K562 (cell line): ENCODE measurements around the gene EVI5. TPM values are rescaled to one million over a fixed set of nuclear protein-coding genes. Genes with fewer than 3 reads are reported as not detected.
A peak's percentile ranks its signal among the peaks of the same experiment; 100 is the strongest.

ENCODE experiments used
- ETV1 ChIP-seq: fragments of 450-650 bp; conservative IDR thresholded peaks from 2 replicates; pipeline ENCODE4 v1.6.1; 2016; ENCODE audit warnings: missing genetic modification characterization, control low read depth, low read depth, missing compliant biosample characterization
- HDAC6 ChIP-seq: IDR thresholded peaks from 2 replicates; pipeline ENCODE4 v1.6.1; 2012; ENCODE audit warnings: low read depth, mild to moderate bottlenecking, control low read depth, inconsistent platforms, low read length, moderate library complexity
- HDAC8 ChIP-seq: fragments of 450-650 bp; IDR thresholded peaks from 2 replicates; pipeline ENCODE4 v1.6.1; 2016; ENCODE audit warnings: mild to moderate bottlenecking, missing genetic modification characterization, moderate library complexity, missing compliant biosample characterization
- HEY1 ChIP-seq: fragments of 250-450 bp; sonication (Bioruptor Pico); IDR thresholded peaks from 2 replicates; pipeline ENCODE4 v1.5.0; 2020; ENCODE audit warnings: mild to moderate bottlenecking, moderate library complexity, borderline replicate concordance
- MCM5 ChIP-seq: fragments of 450-650 bp; IDR thresholded peaks from 2 replicates; pipeline ENCODE4 v1.6.1; 2016; ENCODE audit warnings: low read depth
- NFIC ChIP-seq: fragments of 450-650 bp; IDR thresholded peaks from 2 replicates; pipeline ENCODE4 v1.6.1; 2017; ENCODE audit warnings: mild to moderate bottlenecking, inconsistent platforms
- SMAD3 ChIP-seq: fragments of 450-650 bp; formaldehyde crosslinking; conservative IDR thresholded peaks from 2 replicates; pipeline ENCODE4 v1.4.0; 2020; ENCODE audit warnings: mild to moderate bottlenecking
- SNIP1 ChIP-seq: fragments of 450-650 bp; IDR thresholded peaks from 2 replicates; pipeline ENCODE4 v1.7.1; 2017; ENCODE audit warnings: low read depth, mild to moderate bottlenecking
- THRAP3 ChIP-seq: fragments of 450-650 bp; IDR thresholded peaks from 2 replicates; pipeline ENCODE4 v1.6.1; 2016; ENCODE audit warnings: mild to moderate bottlenecking, inconsistent platforms, borderline replicate concordance
- XRCC5 ChIP-seq: fragments of 200-400 bp; formaldehyde crosslinking; IDR thresholded peaks from 2 replicates; pipeline ENCODE4 v1.6.1; 2017; ENCODE audit warnings: low read depth, mild to moderate bottlenecking, low read length
- ZNF224 ChIP-seq: sonication (generic); formaldehyde crosslinking; IDR thresholded peaks from 2 replicates; pipeline ENCODE4 v1.8.0; 2022; ENCODE audit warnings: mild to moderate bottlenecking, missing genetic modification reagents
- ZNF584 ChIP-seq: fragments of 200-800 bp; sonication (Bioruptor generic); IDR thresholded peaks from 2 replicates; pipeline ENCODE4 v1.6.1; 2016; ENCODE audit warnings: low read depth, mild to moderate bottlenecking, missing genetic modification characterization, missing compliant biosample characterization
- polyA plus RNA-seq, 8 experiments: library from polyadenylated mRNA; depleted of rRNA in 4 of 8; stranded (reverse) in 5 of 8; unstranded in 3 of 8; fragments of >200 nt; fragmentation: Nextera tagmentation in 2 of 8; fragmentation: Illumina TruSeq in 1 of 8; extraction: Ambion mirVana in 2 of 8; extraction: Trizol in 1 of 8; gene quantifications; 2 replicates each; pipeline versions ENCODE4 v1.2.1 to v1.2.3, GENCODE V29; 2011 to 2014; ENCODE audit warnings: inconsistent platforms in 1 of 8, missing spikeins in 1 of 8
- total RNA-seq, 7 experiments: library from RNA; depleted of rRNA in 6 of 7; stranded (reverse); fragments of >200 nt in 6 of 7; fragmentation: Illumina TruSeq in 2 of 7; extraction: Trizol in 2 of 7; gene quantifications; 2 replicates each; pipeline versions ENCODE4 v1.2.1 to v1.2.3, GENCODE V29; 2011 to 2021; ENCODE audit warnings: low replicate concordance in 1 of 7
- TF ChIP-seq, protein P1 (sequence below), 2 experiments: fragments of 450-650 bp; IDR thresholded peaks; 2 replicates each; pipeline ENCODE4 v1.6.1; 2016; ENCODE audit warnings: mild to moderate bottlenecking in 2 of 2, borderline replicate concordance in 1 of 2, low read depth in 1 of 2, moderate library complexity in 1 of 2
- TF ChIP-seq, protein P2 (sequence below): fragments of 450-650 bp; formaldehyde crosslinking; IDR thresholded peaks from 2 replicates; pipeline ENCODE4 v1.4.0; 2022; ENCODE audit warnings: missing genetic modification characterization
- TF ChIP-seq, protein P3 (sequence below): fragments of 450-650 bp; IDR thresholded peaks from 2 replicates; pipeline ENCODE4 v1.6.1; 2016; ENCODE audit warnings: missing biosample characterization, missing genetic modification characterization
- TF ChIP-seq, protein P4 (sequence below): sonication (generic); formaldehyde crosslinking; IDR thresholded peaks from 2 replicates; pipeline ENCODE4 v1.9.0; 2022; ENCODE audit warnings: mild to moderate bottlenecking, missing genetic modification reagents
- TF ChIP-seq, protein P5 (sequence below): sonication (generic); formaldehyde crosslinking; IDR thresholded peaks from 2 replicates; pipeline ENCODE4 v1.8.0; 2022; ENCODE audit warnings: mild to moderate bottlenecking, missing genetic modification reagents

Gene EVI5
- total and polyA plus RNA-seq, 9 of the 15 experiments (the other 6 are each of a cell fraction or from before 2014, with no cell fraction given): 1.7 to 50.1 (median 13.7) TPM

DNA sequence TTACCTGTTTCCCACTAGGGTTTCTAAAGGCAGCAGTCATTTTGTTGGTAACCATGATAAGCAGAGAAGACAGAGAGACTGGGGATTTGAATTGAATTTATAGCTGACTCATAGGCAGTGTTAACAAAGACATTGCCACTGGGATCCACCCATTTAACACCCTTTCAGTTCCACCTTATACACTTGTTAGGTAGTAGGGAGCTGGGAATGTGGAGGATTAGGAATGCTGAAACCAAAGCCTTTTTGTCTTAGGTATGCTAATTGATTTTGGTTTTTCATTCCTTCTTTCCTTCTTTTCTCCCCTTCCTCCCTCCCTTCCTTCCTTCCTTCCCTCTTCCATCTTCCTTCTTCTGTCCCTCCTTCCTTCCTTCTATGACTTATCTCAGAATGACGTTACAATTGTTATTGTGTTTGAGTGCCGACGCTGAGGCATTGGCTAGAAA is 7.5 kb upstream of the EVI5 start (continued):
- TF ChIP-seq SMAD3 (CRISPR knock-in tag) (no peak), ZNF584 (CRISPR knock-in tag) (no peak), ZNF224 (CRISPR knock-in tag) (no peak), MCM5 (no peak), ETV1 (tag) (no peak), NFIC (no peak; the same call in 1 of the 2 replicates), THRAP3 (no peak), HDAC6 (no peak), XRCC5 (no peak), HDAC8 (no peak), SNIP1 (no peak), HEY1 (CRISPR knock-in tag) (no peak)
- TF ChIP-seq, protein P1, sequence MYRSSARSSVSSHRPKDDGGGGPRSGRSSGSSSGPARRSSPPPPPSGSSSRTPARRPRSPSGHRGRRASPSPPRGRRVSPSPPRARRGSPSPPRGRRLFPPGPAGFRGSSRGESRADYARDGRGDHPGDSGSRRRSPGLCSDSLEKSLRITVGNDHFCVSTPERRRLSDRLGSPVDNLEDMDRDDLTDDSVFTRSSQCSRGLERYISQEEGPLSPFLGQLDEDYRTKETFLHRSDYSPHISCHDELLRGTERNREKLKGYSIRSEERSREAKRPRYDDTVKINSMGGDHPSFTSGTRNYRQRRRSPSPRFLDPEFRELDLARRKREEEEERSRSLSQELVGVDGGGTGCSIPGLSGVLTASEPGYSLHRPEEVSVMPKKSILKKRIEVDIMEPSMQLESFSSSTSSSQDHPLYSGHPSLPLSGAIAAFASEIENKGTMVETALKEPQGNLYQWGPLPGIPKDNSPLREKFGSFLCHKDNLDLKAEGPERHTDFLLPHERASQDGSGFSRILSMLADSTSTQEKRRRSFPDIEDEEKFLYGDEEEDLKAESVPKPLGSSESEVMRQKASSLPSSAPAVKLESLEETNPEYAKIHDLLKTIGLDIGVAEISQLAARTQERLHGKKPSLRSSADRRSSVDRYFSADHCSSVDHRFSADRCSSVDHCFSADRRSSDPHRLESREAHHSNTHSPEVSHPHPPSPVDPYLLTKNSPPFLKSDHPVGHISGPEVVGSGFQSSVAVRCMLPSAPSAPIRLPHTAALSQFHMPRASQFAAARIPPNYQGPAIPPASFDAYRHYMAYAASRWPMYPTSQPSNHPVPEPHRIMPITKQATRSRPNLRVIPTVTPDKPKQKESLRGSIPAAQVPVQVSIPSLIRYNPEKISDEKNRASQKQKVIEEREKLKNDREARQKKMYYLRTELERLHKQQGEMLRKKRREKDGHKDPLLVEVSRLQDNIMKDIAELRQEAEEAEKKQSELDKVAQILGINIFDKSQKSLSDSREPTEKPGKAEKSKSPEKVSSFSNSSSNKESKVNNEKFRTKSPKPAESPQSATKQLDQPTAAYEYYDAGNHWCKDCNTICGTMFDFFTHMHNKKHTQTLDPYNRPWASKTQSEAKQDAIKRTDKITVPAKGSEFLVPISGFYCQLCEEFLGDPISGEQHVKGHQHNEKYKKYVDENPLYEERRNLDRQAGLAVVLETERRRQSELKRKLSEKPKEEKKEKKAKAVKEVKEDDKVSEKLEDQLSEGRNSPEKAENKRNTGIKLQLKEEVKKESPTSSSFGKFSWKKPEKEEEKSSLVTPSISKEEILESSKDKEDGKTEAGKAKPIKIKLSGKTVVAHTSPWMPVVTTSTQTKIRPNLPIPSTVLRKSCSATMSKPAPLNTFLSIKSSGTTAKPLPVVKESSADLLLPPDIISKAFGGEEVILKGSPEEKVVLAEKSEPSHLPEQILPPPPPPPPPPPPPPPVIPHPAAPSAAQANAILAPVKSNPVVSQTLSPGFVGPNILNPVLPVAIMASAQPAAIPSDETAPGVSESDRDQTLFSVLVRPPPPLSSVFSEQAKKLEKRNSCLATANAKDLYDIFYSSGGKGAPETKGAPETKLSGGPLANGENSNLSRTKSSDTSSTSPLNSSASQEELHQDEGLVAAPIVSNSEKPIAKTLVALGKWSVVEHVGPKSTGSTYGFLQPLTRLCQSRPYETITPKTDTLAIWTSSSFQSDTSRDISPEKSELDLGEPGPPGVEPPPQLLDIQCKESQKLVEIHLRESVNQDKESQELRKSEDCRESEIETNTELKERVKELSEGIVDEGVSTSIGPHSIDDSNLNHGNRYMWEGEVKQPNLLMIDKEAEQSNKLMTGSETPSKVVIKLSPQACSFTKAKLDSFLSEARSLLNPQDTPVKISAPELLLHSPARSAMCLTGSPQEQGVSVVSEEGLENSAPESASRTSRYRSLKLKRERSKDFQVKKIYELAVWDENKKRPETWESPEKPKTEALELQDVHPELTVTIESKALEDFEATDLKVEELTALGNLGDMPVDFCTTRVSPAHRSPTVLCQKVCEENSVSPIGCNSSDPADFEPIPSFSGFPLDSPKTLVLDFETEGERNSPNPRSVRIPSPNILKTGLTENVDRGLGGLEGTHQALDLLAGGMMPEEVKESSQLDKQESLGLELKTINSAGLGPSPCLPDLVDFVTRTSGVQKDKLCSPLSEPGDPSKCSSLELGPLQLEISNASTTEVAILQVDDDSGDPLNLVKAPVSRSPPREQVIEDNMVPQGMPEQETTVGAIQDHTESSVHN (IDR thresholded peaks at IDR 0.05; ENCODE audit: borderline replicate concordance in 1 of 2, low read depth in 1 of 2): no peak
- TF ChIP-seq, protein P2, sequence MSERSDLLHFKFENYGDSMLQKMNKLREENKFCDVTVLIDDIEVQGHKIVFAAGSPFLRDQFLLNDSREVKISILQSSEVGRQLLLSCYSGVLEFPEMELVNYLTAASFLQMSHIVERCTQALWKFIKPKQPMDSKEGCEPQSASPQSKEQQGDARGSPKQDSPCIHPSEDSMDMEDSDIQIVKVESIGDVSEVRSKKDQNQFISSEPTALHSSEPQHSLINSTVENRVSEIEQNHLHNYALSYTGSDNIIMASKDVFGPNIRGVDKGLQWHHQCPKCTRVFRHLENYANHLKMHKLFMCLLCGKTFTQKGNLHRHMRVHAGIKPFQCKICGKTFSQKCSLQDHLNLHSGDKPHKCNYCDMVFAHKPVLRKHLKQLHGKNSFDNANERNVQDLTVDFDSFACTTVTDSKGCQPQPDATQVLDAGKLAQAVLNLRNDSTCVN: no peak
- TF ChIP-seq, protein P3, sequence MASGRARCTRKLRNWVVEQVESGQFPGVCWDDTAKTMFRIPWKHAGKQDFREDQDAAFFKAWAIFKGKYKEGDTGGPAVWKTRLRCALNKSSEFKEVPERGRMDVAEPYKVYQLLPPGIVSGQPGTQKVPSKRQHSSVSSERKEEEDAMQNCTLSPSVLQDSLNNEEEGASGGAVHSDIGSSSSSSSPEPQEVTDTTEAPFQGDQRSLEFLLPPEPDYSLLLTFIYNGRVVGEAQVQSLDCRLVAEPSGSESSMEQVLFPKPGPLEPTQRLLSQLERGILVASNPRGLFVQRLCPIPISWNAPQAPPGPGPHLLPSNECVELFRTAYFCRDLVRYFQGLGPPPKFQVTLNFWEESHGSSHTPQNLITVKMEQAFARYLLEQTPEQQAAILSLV (tag): 0 out of 2 replicates have a peak, but pooled peaks have one; percentile 34
- TF ChIP-seq, protein P4, sequence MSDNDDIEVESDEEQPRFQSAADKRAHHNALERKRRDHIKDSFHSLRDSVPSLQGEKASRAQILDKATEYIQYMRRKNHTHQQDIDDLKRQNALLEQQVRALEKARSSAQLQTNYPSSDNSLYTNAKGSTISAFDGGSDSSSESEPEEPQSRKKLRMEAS (CRISPR knock-in tag): no peak
- TF ChIP-seq, protein P5, sequence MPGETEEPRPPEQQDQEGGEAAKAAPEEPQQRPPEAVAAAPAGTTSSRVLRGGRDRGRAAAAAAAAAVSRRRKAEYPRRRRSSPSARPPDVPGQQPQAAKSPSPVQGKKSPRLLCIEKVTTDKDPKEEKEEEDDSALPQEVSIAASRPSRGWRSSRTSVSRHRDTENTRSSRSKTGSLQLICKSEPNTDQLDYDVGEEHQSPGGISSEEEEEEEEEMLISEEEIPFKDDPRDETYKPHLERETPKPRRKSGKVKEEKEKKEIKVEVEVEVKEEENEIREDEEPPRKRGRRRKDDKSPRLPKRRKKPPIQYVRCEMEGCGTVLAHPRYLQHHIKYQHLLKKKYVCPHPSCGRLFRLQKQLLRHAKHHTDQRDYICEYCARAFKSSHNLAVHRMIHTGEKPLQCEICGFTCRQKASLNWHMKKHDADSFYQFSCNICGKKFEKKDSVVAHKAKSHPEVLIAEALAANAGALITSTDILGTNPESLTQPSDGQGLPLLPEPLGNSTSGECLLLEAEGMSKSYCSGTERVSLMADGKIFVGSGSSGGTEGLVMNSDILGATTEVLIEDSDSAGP (CRISPR knock-in tag): no peak
